Activated T-cell treated with anti-CD3 and anti-CD28 coated beads, Interleukin-2, amount 50 U/mL, for 1 hour (primary cell): ENCODE measurements around the gene NME5.
"Not testable (repeated sequence)": the region's sequence is repeated elsewhere in the genome, so short reads cannot be mapped to it uniquely, and the experiment has no call there.

Experiments
- DNase-seq: peaks from one replicate; pipeline ENCODE4 v3.0.0-alpha.2; 2020

NME5 gene

DNA sequence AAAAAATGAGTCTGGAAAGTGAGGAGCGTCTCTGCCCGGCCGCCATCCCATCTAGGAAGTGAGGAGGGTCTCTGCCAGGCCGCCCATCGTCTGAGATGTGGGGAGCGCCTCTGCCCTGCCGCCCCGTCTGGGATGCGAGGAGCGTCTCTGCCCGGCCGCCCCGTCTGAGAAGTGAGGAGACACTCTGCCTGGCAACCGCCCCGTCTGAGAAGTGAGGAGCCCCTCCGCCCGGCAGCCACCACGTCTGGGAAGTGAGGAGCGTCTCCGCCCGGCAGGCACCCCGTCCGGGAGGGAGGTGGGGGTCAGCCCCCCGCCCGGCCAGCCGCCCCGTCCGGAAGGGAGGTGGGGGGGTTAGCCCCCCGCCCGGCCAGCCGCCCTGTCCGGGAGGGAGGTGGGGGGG lies 69.2 kb downstream of the NME5 start:
- not testable (repeated sequence) for DNase-seq

DNA sequence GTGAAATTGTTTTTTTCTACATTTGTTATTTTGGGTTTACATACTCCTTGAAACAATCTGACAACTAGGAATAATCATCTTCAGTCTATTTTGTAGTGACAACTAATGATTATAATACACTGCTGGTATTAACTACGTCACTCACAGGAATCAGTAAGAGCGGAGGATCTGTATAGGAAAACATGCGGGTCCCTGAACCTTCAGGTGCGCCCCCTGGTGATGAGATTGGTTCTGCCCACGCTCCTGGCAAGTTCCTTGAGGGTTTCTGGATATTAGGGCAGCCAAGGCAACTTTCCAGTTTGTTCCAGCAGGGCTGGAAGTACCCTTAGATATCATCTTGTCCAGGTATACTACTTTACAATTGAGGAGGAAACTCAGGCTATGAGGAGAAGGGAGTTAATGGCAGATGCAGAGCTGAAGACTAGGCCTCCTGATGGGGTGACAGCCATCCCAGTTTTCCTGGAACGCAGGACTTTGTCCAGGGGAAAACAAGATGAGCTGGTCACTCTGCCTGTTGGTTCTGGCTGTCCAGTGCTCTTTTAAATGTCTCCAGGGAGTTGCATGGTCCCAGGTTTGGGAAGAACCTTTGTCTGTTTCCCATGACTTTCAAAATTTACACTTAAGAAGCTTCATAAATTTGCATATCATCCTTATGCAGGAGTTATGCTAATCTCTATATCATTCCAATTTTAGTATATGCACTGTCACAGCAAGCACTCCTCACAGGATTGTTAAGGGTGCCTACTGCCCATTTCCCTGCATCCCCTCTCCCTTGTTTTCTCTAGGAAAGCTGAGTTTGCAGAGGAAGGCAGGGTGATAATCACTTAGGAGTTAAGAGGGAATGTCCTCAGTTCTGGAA lies 70.3 kb downstream of the NME5 start:
- DNase-seq = peak; percentile 74

- DNase-seq = no peak
Observed at GRCh38 chr5:138067945-138068344, 71.3 kb downstream of the NME5 start.
